ENCODE data around the gene OR5A2.

Gene OR5A2

DNA sequence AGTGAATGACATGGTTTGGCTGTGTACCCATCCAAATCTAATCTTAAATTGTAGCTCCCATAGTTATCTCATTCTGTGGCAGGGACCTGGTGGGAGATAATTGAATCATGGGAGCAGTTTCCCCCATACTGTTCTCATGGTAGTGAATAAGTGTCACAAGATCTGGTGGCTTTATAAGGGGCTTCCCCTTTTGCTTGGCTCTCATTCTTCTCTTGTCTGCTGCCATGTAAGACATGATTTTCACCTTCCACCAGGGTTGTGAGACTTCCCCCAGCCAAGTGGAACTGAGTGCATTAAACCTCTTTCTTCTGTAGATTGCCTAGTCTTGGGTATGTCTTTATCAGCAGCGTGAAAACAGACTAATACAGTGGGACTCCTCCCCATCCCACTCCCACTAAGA lies 11.1 kb downstream of the OR5A2 start:
- DNase-seq (ENCODE audit: extremely low read depth, insufficient read length), result no peak
- H3K4me3 ChIP-seq (replicated peaks; ENCODE audit: low read depth, low read length), result no peak overlapping the region
- no peaks in the 10 kb centered on the region for H3K27me3 ChIP-seq (replicated peaks; ENCODE audit: control insufficient read depth, insufficient read depth, low read length)
- no peaks in the 10 kb centered on the region for H3K36me3 ChIP-seq (ENCODE audit: control insufficient read depth, insufficient read depth, low read length)
- TF ChIP-seq, protein P1, sequence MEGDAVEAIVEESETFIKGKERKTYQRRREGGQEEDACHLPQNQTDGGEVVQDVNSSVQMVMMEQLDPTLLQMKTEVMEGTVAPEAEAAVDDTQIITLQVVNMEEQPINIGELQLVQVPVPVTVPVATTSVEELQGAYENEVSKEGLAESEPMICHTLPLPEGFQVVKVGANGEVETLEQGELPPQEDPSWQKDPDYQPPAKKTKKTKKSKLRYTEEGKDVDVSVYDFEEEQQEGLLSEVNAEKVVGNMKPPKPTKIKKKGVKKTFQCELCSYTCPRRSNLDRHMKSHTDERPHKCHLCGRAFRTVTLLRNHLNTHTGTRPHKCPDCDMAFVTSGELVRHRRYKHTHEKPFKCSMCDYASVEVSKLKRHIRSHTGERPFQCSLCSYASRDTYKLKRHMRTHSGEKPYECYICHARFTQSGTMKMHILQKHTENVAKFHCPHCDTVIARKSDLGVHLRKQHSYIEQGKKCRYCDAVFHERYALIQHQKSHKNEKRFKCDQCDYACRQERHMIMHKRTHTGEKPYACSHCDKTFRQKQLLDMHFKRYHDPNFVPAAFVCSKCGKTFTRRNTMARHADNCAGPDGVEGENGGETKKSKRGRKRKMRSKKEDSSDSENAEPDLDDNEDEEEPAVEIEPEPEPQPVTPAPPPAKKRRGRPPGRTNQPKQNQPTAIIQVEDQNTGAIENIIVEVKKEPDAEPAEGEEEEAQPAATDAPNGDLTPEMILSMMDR (IDR thresholded peaks at IDR 0.05; ENCODE audit: insufficient read depth, low read length, poor library complexity, severe bottlenecking), result no peak

DNA sequence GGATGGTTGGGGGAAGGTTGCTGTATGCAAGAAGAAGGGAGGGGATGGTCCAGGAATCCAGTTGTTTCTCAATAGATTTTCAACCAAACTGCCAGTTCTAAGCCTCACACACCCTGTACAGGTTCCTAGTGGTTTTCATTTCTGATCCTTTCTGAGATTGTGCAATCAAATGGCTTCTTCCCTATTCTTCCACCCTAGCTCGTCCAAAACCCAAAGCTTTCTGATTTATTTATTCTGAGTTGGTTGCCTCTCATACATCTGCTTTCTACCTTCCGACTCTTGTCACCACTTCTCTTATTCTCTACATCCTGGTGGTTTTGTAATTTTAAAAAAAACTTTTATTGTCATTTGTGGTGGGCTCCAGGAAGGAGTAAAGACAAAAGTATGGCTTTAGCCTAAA lies 12.6 kb downstream of the OR5A2 start:
- Histone ChIP-seq H3K36me3 (ENCODE audit: control insufficient read depth, insufficient read depth, low read length) (no peaks in the 10 kb centered on the region), H3K4me3 (replicated peaks; ENCODE audit: low read depth, low read length) (no peak overlapping the region), H3K27me3 (replicated peaks; ENCODE audit: control insufficient read depth, insufficient read depth, low read length) (no peaks in the 10 kb centered on the region)
- DNase-seq (ENCODE audit: extremely low read depth, insufficient read length), result no peak
- TF ChIP-seq, protein P1 (IDR thresholded peaks at IDR 0.05; ENCODE audit: insufficient read depth, low read length, poor library complexity, severe bottlenecking), result no peak

DNA sequence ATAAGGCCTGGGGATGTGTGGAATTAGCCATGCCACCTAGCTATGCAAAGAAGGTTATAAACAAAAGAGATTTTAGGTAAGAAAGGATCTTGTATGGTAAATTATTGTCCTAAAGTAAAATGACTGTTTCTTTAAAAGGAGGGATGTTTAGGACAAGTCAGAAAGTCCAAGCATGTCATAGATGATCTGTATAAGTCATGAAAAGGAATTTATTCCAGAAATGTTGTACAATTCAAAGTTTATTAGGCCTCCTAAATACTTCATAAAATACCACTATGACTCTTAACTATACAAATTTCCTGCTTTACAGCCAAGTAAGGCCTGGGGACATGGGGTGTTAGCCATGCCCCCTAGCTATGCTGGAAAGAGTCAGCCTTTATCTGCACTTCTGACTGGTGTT lies 22.7 kb downstream of the OR5A2 start:
- no peak for DNase-seq (ENCODE audit: extremely low read depth, insufficient read length)
- H3K4me3 ChIP-seq (replicated peaks; ENCODE audit: low read depth, low read length), result no peak overlapping the region
- no peaks in the 10 kb centered on the region for H3K27me3 ChIP-seq (replicated peaks; ENCODE audit: control insufficient read depth, insufficient read depth, low read length)
- no peaks in the 10 kb centered on the region for H3K36me3 ChIP-seq (ENCODE audit: control insufficient read depth, insufficient read depth, low read length)
- TF ChIP-seq, protein P1 (IDR thresholded peaks at IDR 0.05; ENCODE audit: insufficient read depth, low read length, poor library complexity, severe bottlenecking), result no peak

DNA sequence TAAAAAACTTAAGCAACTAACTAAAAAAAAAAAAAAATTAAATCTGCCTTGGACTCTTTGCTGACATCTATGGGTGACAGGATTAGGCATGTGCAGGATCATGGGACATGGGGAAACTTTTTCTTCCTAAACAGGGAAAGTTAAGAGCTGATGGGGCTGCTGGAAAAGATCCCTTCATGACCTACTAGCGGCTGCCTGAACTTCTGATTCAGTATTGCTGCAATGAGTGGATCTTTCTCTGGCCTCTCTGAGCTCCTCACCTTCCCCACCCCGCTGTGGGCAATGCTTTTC lies 25.0 kb downstream of the OR5A2 start:
- no peak for DNase-seq (ENCODE audit: extremely low read depth, insufficient read length)
- Histone ChIP-seq H3K27me3 (replicated peaks; ENCODE audit: control insufficient read depth, insufficient read depth, low read length) (no peaks in the 10 kb centered on the region), H3K4me3 (replicated peaks; ENCODE audit: low read depth, low read length) (no peak overlapping the region), H3K36me3 (ENCODE audit: control insufficient read depth, insufficient read depth, low read length) (no peaks in the 10 kb centered on the region)
- TF ChIP-seq, protein P1 (IDR thresholded peaks at IDR 0.05; ENCODE audit: insufficient read depth, low read length, poor library complexity, severe bottlenecking), result no peak

DNA sequence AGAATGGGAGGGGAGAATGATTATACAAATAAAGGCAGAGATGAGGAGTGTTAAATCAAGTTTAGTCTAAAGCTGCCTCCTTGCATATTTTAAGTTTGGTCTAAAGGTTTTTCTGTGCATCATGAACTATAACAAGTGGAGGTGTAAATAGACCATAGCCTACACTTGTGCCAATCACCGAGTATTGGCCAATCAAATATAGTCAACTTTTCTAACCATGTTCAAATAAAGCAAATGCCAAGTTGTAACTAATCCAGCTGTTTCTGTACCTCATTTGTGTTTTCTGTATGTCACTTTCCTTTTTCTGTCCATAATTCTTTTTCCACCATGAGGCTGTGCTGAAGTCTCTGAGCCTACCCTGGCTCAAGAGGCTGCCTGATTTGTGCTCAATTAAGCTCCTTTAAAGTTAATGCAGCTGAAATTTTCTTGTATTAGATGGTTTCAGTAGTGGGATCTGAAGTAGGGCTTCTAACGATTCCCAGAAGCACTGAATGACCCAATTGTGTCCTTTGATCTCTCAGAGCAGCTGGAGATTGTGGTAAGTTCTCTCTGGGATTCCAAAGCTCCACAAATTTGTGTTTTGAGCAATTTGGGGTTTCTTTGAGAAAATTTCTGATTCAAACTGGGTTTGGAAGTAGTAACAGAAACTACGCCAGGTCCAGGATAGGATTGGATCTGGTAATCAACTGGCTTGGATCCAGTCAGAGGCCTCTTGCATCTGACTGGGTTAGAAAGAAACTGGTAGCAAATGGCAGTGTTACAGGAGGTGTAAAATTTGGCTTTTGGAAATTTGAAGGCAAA lies 25.6 kb downstream of the OR5A2 start:
- TF ChIP-seq, protein P1 (IDR thresholded peaks at IDR 0.05; ENCODE audit: insufficient read depth, low read length, poor library complexity, severe bottlenecking), result no peak
- H3K4me3 ChIP-seq (replicated peaks; ENCODE audit: low read depth, low read length), result no peak overlapping the region
- no peak for DNase-seq (ENCODE audit: extremely low read depth, insufficient read length)
- no peaks in the 10 kb centered on the region for H3K36me3 ChIP-seq (ENCODE audit: control insufficient read depth, insufficient read depth, low read length)
- no peaks in the 10 kb centered on the region for H3K27me3 ChIP-seq (replicated peaks; ENCODE audit: control insufficient read depth, insufficient read depth, low read length)

DNA sequence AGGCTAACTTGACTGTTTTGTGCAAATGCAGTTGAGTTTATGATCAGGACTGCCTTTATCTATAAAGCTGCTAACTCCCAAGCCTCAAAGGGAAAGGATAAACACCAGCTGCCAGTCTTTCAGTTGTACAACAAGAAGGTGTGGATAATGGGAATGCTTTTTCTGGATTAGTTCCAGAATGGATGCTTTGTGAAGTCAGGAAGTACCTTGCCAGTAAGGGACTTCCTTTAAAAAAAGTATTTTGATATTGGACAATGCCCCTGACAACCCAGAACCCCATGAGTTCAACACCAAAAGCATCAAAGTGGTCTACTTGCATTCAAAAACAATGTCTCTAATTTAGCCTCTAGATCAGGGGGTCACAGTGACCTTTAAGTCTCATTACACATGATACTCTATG lies 32.0 kb downstream of the OR5A2 start:
- TF ChIP-seq, protein P1 (IDR thresholded peaks at IDR 0.05; ENCODE audit: insufficient read depth, low read length, poor library complexity, severe bottlenecking), result no peak
- Histone ChIP-seq H3K36me3 (ENCODE audit: control insufficient read depth, insufficient read depth, low read length) (no peaks in the 10 kb centered on the region), H3K27me3 (replicated peaks; ENCODE audit: control insufficient read depth, insufficient read depth, low read length) (no peaks in the 10 kb centered on the region), H3K4me3 (replicated peaks; ENCODE audit: low read depth, low read length) (no peak overlapping the region)
- no peak for DNase-seq (ENCODE audit: extremely low read depth, insufficient read length)
